HG03064 (cell line): ENCODE results near the gene EHMT1.

Source experiments
- ATAC-seq: cut with Tn5 transposase; IDR thresholded peaks from one replicate; pipeline ENCODE4 v1.9.1; 2021; ENCODE audit warnings: low read depth; ENCODE audit not compliant: unreplicated experiment

Gene EHMT1

DNA sequence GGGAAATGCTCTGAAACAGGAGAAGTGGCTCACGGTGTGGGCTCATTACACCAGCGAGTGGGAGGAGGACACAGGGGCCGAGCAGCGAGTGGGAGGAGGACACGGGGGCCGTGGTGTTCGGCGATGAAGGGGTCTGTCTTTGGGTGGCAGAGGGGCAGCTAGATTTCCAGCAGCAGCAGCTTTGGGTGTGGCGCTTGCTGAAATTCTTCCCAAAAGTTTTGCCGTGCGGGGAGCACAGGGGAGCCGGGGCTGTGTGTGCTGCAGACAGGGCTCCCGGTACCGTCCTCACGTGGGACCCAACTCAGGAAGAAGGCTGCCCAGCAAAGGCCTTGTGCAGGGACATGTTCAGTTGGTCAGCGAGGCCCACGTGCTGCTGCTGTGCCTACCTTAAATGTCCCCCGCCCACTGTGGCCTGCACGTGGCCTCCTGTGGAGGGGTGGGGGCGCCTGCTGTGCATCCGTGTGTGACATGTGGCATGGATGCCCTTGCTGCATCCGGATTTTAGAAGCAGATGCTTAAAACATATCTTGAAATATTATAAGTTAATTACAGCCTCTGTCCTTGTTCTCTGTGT, 134.5 kb downstream of the EHMT1 start:
- ATAC-seq = no peak

DNA sequence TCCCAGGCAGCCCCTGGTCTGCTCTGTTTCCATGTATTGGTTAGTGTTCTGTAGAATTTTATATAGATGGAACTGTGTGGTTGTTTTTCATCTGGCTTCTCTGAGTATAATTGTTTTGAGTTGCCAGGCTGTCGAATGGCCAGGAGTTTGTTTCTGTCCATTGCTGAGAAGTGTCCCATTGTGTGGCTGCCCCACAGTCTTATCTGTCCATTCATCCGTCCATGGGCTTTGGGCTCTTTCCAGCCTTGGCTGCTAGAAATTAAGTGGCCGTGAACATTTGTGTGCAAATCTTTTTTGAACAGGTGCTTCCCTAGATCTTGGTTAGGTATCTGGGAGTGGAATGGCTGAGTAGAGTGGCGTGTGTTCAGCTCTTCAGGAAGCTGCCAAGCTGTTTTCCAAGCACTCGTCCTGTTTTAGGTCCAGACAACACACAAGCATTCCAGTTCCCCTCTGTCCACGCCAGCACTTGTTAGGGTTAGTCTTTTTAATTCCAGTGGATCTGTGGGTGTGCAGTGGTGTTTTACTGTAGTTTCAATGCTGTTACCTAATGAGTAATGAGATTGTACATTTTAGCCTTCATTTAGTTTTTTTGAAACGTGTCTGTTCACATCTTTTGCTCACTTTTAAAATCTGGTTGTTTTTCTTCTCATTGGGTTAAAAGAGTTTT, 136.6 kb downstream of the EHMT1 start:
- ATAC-seq = no peak

DNA sequence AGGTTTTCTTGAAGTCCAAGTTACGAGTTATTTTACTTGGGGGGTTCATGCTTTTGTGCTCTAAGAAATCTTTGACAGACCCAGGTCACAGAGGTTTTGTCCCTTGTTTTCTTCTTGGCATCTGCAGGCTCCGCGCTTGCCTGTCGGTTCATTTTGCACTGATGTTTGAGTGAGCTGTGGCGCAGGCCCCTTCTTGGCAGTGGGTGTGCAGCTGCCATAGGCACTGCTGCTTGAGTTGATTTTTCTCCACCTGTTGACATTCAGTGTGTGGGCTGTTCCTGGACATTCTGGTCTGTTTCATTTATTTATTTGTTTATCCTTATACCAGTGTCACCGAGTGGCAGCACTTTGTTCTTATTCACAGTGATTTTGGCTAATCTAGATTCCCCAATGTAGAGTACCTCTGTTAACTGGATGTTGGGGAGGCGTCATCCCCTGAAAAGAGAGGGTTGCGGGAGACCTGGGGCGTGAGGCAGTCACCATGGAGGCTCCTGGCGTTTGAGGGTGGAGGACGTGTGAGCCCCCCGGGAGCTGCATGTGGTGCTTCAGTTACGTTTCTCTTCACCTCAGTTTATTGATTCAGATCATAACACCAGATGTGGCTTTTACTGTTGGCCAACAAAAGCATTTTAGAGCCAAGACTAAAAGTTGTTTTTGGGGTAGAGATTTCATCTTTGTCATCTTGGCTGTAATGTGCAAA, 137.4 kb downstream of the EHMT1 start:
- ATAC-seq = no peak

DNA sequence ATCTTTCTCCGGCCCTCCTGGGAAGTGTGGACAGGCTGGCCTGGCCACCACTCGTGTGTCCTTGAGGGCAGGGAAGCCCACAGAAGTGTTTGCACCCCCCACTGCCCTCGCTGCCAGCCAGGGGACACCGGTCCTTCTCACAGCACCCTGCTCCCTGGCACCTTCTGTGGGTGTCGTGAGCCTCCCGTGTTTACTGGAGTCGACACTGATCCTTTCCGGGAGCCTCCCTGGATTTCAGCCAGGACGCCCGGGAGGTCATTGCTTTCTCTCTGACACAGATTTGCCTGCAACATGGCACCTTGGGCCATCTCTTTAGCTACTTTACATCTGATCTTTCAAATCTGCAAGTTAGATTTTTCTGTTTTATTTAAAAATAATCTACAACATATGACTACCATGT, 138.3 kb downstream of the EHMT1 start:
- no peak for ATAC-seq

GRCh38 chr9:137757613-137758029, 138.8 kb downstream of the EHMT1 start:
- ATAC-seq = no peak

GRCh38 chr9:137758067-137758466, 139.3 kb downstream of the EHMT1 start:
- no peak for ATAC-seq

- ATAC-seq = no peak
Measured at GRCh38 chr9:137759117-137759516, 140.3 kb downstream of the EHMT1 start.

DNA sequence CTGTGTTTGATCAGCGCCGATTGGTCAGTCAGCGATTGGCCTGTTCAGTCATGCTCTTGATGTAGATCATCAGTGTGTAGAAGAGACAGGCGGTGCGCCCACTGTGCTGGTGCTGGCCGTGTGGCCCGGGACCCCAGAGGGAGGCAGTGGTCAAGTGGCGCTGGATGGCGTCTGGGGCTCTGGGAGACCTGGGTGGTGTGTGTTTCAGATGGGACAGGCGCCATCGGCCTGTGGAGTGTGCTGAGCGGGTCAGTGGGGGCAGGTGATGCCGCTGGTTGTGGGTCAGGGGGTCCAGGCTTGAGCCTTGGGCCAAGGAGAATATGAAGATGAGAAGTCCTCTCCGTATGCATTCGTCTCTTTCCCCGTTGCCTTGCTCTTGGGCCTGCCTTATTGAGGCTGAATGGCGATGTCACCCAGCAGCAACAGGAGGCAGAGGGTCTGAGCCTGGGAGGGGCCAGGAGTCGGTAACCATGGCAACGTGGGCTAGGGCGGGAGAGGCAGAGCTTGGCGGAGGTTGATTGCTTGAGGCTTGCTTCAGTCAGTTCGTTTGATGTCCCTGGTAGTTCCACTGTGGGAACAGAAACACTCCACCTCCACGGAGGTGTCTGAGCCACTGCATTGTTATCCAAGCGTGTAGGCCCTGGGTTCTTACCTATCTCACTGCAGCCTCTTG, 141.0 kb downstream of the EHMT1 start:
- ATAC-seq = no peak

GRCh38 chr9:137760426-137760825, 141.6 kb downstream of the EHMT1 start:
- no peak for ATAC-seq

GRCh38 chr9:137761032-137761431, 142.2 kb downstream of the EHMT1 start:
- ATAC-seq = no peak

DNA sequence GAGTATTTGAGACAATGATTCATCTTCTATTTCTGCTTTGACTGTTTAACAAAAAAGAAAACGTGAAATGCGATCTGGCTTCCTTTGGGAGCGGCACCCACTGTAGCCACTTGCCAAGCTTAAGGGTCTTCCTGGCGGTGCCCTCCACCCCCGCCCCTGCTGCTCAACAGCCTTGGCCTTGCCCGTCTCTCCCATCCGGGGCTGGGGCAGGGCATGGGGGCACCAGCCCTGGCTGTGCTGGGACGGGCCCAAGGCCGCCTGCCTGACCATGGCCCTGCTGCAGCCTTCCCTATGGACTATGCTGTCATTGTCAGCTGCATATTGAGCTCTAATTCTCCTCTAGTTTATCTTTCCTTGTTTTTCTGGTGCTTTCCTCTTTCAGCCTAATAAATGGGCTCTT, 143.0 kb downstream of the EHMT1 start:
- no peak for ATAC-seq

- ATAC-seq = peak; percentile 56
Measured at GRCh38 chr9:137762414-137763061, 143.7 kb downstream of the EHMT1 start.

GRCh38 chr9:137763271-137763955, 144.6 kb downstream of the EHMT1 start:
- no peak for ATAC-seq

DNA sequence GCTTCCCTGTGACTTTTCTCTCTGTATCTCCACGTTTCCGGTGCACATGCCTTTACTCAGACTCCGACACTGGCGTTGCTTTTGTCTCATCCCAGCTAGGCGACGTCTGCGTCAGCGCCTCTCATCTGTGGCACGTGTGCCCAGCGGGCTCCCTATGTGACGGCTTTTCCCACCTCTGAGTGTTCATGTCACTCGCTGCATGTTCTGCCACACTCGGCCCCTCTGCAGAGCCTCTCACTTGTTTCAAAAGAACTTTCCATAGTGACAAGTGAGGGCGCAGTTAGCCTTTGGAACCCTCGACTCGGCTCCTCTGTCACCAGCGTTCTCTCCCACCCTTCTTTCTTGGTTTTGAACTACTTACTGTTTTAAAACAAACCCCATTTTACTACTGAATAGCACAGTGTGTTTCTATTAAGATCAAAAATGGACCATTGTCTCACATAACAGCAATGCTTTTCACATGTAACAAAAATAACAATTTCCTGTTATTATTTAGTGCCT, 145.4 kb downstream of the EHMT1 start:
- no peak for ATAC-seq

DNA sequence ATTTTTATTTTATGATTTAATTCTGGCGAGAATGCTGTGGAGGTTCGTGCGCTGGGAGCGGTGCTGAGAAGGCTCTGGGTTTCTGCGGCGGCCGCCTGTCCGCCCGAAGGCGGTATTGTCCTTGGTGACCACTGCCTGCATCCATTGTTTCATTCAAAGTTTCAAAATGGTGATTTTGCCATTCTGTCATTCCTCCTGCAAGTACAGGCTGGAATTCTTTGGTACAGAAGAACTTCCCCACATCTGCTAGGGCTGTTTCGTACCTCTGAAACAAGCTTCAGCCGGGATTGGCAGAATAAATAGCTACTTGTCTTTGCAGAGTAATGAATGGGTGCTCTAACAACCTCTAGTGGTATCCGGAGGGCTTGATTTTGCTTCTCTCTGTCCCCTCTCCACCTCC, 146.2 kb downstream of the EHMT1 start:
- no peak for ATAC-seq

DNA sequence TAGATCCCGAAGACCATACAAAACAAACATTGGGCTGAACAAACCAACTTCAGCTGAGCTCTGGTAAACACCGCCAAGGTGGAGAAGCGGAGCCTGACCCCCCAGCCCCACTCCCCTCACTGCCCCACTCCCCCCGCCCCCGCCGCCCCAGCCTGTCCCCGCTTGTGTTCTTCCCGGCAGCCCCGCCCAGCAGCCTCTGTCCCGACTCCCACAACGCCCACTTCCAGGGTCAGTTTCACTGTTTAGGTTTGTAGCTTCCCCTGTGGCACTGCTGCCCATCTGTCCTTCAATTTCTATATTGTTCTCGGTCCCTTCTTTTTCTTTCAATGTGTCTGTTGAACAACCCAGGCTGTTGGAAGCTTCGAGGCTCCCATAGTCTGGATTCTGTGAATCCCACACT, 146.7 kb downstream of the EHMT1 start:
- no peak for ATAC-seq

GRCh38 chr9:137771580-137771979, 152.8 kb downstream of the EHMT1 start:
- ATAC-seq = no peak

DNA sequence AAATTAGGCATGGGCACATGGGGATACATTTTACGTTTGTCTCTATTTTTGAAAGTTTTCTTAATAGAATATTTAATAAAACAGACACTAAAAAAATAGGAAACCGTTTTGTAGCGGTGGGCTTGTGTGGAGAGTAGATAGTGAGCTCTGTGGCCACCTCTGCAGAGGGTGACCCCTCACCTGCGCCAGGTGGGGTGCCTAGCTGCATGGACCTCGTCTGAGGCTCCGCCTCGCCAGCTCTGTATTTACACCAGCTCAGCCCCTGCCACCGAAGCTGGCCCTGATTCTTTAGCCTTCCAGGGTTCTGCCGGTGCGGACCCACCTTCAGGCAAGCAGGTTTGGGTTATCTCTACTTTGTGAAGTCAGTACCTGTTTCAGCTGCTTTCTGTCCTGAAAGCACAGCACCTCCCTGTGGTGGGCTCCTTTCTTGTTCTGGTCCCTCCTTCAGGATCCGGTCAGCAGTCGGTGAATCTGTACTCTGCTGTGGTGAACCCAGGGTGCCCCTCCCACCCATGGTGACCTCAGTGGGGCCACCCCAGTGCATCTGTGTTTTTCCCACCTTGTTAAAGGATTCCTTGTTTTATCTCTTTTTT, 153.6 kb downstream of the EHMT1 start:
- ATAC-seq = no peak

GRCh38 chr9:137774775-137775386, 156.1 kb downstream of the EHMT1 start:
- no peak for ATAC-seq
